GM12801 (cell line): ENCODE results near the gene GRID2.

ENCODE experiments used
- TF ChIP-seq, protein P1 (sequence below): IDR thresholded peaks from one replicate; pipeline ENCODE4 v1.5.1; 2011; ENCODE audit warnings: control low read depth; ENCODE audit not compliant: insufficient read length; ENCODE audit errors: extremely low read depth

GRID2 gene

GRCh38 chr4:93409035-93409434, 1105.3 kb downstream of the GRID2 start:
- TF ChIP-seq, protein P1, sequence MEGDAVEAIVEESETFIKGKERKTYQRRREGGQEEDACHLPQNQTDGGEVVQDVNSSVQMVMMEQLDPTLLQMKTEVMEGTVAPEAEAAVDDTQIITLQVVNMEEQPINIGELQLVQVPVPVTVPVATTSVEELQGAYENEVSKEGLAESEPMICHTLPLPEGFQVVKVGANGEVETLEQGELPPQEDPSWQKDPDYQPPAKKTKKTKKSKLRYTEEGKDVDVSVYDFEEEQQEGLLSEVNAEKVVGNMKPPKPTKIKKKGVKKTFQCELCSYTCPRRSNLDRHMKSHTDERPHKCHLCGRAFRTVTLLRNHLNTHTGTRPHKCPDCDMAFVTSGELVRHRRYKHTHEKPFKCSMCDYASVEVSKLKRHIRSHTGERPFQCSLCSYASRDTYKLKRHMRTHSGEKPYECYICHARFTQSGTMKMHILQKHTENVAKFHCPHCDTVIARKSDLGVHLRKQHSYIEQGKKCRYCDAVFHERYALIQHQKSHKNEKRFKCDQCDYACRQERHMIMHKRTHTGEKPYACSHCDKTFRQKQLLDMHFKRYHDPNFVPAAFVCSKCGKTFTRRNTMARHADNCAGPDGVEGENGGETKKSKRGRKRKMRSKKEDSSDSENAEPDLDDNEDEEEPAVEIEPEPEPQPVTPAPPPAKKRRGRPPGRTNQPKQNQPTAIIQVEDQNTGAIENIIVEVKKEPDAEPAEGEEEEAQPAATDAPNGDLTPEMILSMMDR: no peak

GRCh38 chr4:93414041-93414550, 1110.3 kb downstream of the GRID2 start:
- TF ChIP-seq, protein P1: no peak

DNA sequence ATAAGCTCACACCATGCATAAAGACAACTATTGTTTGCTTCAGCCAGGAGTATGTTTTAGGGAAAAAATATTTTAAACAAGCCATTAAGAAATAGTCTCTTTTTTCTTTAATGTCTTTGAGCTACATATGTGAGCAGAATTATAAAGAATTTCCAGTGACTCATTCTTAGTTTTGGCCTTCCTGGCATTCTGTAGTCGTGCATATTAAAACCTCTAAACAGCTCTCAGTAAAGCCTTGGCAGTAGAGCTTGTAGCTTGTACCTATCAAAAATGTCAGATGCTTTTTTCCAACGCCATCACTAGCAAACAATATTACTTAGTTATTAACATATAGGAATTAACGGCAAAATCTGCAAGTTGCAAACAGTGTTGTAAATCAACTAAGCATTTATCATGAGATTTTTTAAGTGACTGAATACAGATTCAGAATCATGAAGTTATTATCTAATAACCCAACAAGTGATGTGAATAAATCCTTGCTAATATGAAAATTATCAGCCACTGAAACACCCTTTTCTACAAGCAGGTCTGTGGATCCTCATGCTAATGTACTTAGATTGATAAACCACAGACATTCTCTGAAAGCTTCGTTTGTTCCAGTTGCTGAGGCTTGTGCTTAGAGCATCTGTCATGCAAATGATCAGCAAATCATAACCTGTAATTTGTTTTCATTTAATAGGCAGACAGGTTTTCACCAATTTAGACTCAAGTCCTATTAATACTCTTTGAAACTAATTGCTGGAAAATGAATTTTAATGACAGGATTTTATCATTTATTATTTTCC, 1112.8 kb downstream of the GRID2 start:
- TF ChIP-seq, protein P1: no peak

DNA sequence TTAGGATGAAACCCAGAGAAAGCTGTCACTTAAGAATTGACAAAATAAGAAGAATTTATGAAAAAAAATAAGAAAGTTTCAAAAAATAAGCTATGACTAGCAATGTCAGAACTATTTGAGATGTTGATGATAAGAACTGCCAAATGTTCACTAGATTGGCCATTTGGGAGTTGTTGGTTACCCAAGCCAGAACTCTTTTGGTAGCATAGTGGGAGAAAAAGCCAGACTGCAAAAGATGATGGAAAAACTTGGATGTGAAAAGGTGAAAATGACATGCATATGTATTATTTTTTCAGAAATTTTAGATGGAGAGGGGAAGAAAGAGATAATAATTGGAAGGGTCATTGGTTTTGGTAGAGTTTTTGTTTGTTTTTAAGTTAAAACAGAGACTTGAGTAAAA, 1127.6 kb downstream of the GRID2 start:
- TF ChIP-seq, protein P1: no peak

- TF ChIP-seq, protein P1: no peak
Observed at GRCh38 chr4:93433840-93434239, 1130.1 kb downstream of the GRID2 start.

- TF ChIP-seq, protein P1: no peak
Observed at GRCh38 chr4:93436000-93436626, 1132.3 kb downstream of the GRID2 start.

DNA sequence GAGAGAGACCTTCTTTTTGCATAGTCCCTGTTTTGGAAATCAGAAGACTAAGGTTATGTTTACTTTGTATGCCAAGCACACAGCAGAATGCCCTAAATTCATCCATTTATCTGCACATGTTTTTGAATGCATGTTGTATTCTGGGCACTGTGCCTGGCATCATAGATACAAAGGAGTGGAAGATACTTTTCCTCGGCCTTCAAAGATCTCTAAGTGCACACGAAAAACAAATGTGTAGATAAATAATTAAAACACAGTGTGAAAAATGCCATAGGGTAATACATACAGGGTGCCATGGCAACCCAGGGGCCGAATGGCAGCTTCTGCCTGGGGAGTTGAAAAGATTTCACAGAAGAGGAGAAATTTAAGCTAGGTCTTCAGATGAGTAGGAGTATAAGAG, 1134.2 kb downstream of the GRID2 start:
- TF ChIP-seq, protein P1: no peak
